ENCODE results near the gene MVD.
"Not testable (repeated sequence)": the region's sequence is repeated elsewhere in the genome, so short reads cannot be mapped to it uniquely, and the experiment has no call there.

Gene MVD

GRCh38 chr16:88680554-88681083 is 17.7 kb upstream of the MVD start:
- DNase-seq: no peak

GRCh38 chr16:88678224-88678979 is 15.5 kb upstream of the MVD start:
- no peak for DNase-seq

- DNase-seq: no peak
Observed at GRCh38 chr16:88677721-88678120, 14.8 kb upstream of the MVD start.

- DNase-seq: no peak
Observed at GRCh38 chr16:88676502-88677242, 13.8 kb upstream of the MVD start.

- DNase-seq: no peak
Observed at GRCh38 chr16:88673716-88674379, 11.0 kb upstream of the MVD start.

GRCh38 chr16:88672776-88673175 is 9.9 kb upstream of the MVD start:
- DNase-seq: peak; percentile 5

- no peak for DNase-seq
Observed at GRCh38 chr16:88671806-88672205, 8.9 kb upstream of the MVD start.

GRCh38 chr16:88669980-88670379 is 7.1 kb upstream of the MVD start:
- DNase-seq: no peak

- not testable (repeated sequence) for DNase-seq
Observed at GRCh38 chr16:88669493-88669892, 6.6 kb upstream of the MVD start.

GRCh38 chr16:88667461-88667860 is 4.6 kb upstream of the MVD start:
- no peak for DNase-seq

- no peak for DNase-seq
Observed at GRCh38 chr16:88665570-88665969, 2.7 kb upstream of the MVD start.

- DNase-seq: peak; percentile 3
Observed at GRCh38 chr16:88665148-88665547, 2.3 kb upstream of the MVD start.

- DNase-seq: no peak
Observed at GRCh38 chr16:88662222-88662842, 559 bp downstream of the MVD start.

- no peak for DNase-seq
Observed at GRCh38 chr16:88661468-88661867, 1.4 kb downstream of the MVD start.

GRCh38 chr16:88659160-88659559 is 3.7 kb downstream of the MVD start:
- no peak for DNase-seq

GRCh38 chr16:88658714-88659113 is 4.2 kb downstream of the MVD start:
- no peak for DNase-seq

- DNase-seq: no peak
Observed at GRCh38 chr16:88657371-88657770, 5.5 kb downstream of the MVD start.

GRCh38 chr16:88656291-88656980 is 6.5 kb downstream of the MVD start:
- no peak for DNase-seq

- no peak for DNase-seq
Observed at GRCh38 chr16:88655733-88656281, 7.1 kb downstream of the MVD start.

- DNase-seq: no peak
Observed at GRCh38 chr16:88655053-88655732, 7.7 kb downstream of the MVD start.

GRCh38 chr16:88654363-88655052 is 8.4 kb downstream of the MVD start:
- DNase-seq: no peak

All from NCI-H526 treated with DMSO at 0.1 percent for 48 hours (cell line).